ENCODE measurements around the gene ITGA2B.

DNA sequence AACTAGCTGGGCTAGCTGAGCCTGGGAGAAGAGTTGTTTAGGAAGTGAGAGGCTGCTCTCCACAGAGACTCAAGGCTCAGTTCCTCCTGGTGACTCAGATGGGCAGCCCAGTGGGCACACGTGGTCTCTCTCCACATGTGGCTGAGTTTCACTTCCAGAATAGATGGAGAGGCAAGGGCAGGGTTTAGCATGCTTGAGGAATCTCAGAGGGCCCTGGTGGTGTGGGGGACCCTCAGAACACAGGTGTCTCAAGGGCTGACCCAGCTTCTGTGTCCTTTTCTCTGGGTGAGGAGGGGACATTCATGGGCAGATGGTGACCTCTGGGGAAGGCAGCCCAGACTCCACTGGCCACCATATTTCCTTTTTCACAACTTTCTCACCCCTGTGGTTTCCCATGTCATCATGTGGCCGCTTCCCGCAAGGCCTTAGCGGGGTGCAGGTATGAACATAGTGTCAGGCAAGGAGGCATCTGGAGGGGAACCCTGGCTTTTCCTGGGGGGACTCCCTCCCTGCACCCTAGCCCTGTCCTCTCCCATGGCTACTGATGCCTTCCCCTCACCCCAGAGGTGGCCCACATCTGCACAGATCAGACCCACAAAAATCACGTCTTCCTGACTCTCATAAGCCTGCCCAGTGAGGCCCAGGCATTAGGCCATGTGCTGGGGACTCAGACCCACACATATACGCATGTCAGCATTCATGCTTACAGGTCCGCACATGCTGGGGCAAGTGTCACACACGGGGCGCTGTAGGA lies 41.0 kb downstream of the ITGA2B start:
- TF ChIP-seq, protein P1, sequence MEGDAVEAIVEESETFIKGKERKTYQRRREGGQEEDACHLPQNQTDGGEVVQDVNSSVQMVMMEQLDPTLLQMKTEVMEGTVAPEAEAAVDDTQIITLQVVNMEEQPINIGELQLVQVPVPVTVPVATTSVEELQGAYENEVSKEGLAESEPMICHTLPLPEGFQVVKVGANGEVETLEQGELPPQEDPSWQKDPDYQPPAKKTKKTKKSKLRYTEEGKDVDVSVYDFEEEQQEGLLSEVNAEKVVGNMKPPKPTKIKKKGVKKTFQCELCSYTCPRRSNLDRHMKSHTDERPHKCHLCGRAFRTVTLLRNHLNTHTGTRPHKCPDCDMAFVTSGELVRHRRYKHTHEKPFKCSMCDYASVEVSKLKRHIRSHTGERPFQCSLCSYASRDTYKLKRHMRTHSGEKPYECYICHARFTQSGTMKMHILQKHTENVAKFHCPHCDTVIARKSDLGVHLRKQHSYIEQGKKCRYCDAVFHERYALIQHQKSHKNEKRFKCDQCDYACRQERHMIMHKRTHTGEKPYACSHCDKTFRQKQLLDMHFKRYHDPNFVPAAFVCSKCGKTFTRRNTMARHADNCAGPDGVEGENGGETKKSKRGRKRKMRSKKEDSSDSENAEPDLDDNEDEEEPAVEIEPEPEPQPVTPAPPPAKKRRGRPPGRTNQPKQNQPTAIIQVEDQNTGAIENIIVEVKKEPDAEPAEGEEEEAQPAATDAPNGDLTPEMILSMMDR (conservative IDR thresholded peaks at IDR 0.05; ENCODE audit: low read length) = no peak
- no peak for TF ChIP-seq EZH2phosphoT487 (IDR thresholded peaks at IDR 0.05; ENCODE audit: borderline replicate concordance, low read depth, low read length)
